ENCODE results near the gene CANX. TPM values are rescaled to one million over a fixed set of nuclear protein-coding genes. Genes with fewer than 3 reads are reported as not detected.

Gene CANX
- total RNA-seq, 1 experiment from 2014 or later = 871 TPM

- Histone ChIP-seq H3K9me3 (no peaks in the 10 kb centered on the region), H3K4me3 (ENCODE audit: low read depth, low read length) (no peak overlapping the region), H3K36me3 (ENCODE audit: control insufficient read depth, insufficient read depth, low read length) (no peaks in the 10 kb centered on the region), H3K4me1 (no peaks in the 10 kb centered on the region), H3K27me3 (replicated peaks; ENCODE audit: control insufficient read depth, insufficient read depth, low read length) (no peaks in the 10 kb centered on the region)
- Mint-ChIP-seq H3K4me1 (ENCODE audit: low read depth, unreplicated experiment) (no peaks in the 10 kb centered on the region), H3K27ac (ENCODE audit: unreplicated experiment) (no peak overlapping the region), H3K4me3 (ENCODE audit: unreplicated experiment) (no peak overlapping the region), H3K27me3 (ENCODE audit: insufficient read depth, unreplicated experiment) (no peaks in the 10 kb centered on the region), H3K36me3 (ENCODE audit: insufficient read depth, unreplicated experiment) (peaks cover 41% of the 10 kb centered on the region), H3K9me3 (ENCODE audit: unreplicated experiment) (no peaks in the 10 kb centered on the region)
- no peak for TF ChIP-seq CTCF (IDR thresholded peaks at IDR 0.05; ENCODE audit: insufficient read depth in 1 of 2, low read depth in 1 of 2, low read length in 1 of 2, severe bottlenecking in 1 of 2, unreplicated experiment in 1 of 2)
- ChIA-PET POLR2A (no interaction called here), CTCF (interaction anchor here (0.6 kb wide), 1 partner anchor 8 kb away, joined by 3 read pairs; no protein-coding TSS in a partner anchor)
- BruUV-seq (replicated peaks) = no TSS peak
- DNase-seq = no peak
- intact Hi-C loops (cut with micrococcal nuclease; ENCODE audit: unreplicated experiment) = no loop called here
Observed at GRCh38 chr5:179746872-179747271, 48.1 kb downstream of the CANX start.

GRCh38 chr5:179747811-179748210, 49.0 kb downstream of the CANX start:
- H3K9me3 Mint-ChIP-seq (ENCODE audit: unreplicated experiment) = no peaks in the 10 kb centered on the region
- no peaks in the 10 kb centered on the region for H3K27me3 Mint-ChIP-seq (ENCODE audit: insufficient read depth, unreplicated experiment)
- Histone ChIP-seq H3K4me3 (ENCODE audit: low read depth, low read length) (no peak overlapping the region), H3K9me3 (no peaks in the 10 kb centered on the region), H3K27me3 (replicated peaks; ENCODE audit: control insufficient read depth, insufficient read depth, low read length) (no peaks in the 10 kb centered on the region), H3K36me3 (ENCODE audit: control insufficient read depth, insufficient read depth, low read length) (no peaks in the 10 kb centered on the region), H3K4me1 (no peaks in the 10 kb centered on the region)
- no peaks in the 10 kb centered on the region for H3K4me1 Mint-ChIP-seq (ENCODE audit: low read depth, unreplicated experiment)
- no peak for DNase-seq
- peaks cover 43% of the 10 kb centered on the region for H3K36me3 Mint-ChIP-seq (ENCODE audit: insufficient read depth, unreplicated experiment)
- intact Hi-C loops (cut with micrococcal nuclease; ENCODE audit: unreplicated experiment) = no loop called here
- BruUV-seq (replicated peaks) = no TSS peak
- ChIA-PET POLR2A (no interaction called here), CTCF (no interaction called here)
- H3K4me3 Mint-ChIP-seq (ENCODE audit: unreplicated experiment) = no peak overlapping the region
- TF ChIP-seq CTCF (IDR thresholded peaks at IDR 0.05; ENCODE audit: insufficient read depth in 1 of 2, low read depth in 1 of 2, low read length in 1 of 2, severe bottlenecking in 1 of 2, unreplicated experiment in 1 of 2) = no peak
- no peak overlapping the region for H3K27ac Mint-ChIP-seq (ENCODE audit: unreplicated experiment)

DNA sequence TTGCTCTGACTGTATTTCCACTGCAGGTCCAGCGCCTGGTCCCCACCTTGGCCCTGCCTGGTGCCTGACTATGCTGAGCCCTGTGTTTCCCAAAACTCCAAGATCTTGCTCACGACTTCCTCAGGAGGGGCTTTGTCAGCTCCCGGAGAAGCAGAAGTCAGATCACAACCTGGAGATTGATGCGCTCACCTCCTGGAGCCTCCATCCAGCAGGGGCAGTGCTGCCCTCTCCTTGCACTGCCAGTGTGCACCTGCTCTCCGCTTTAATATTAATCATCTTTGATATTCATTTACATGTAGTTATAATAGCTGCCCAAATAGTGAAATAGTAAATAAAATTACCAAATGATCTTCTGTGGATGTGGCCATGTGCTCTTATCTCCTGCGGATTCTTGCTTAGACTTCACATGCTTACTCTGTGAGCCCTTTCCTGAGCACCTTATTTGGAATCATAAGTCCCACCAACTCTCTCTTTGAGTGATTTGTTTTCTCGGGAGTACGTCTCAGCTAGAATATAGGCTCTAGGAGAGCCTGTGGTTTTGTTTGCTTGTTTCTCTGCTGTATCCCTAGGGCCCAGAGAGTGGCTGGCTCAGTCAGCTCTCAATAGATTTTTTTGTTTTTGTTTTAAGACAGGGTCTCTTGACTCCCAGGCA, 51.2 kb downstream of the CANX start:
- ChIA-PET CTCF (interaction anchor here (0.7 kb wide), 1 partner anchor 61 kb away, joined by 3 read pairs; no protein-coding TSS in a partner anchor), POLR2A (interaction anchor here (0.6 kb wide), 1 partner anchor 72 kb away, joined by 4 read pairs; no protein-coding TSS in a partner anchor)
- no peak for TF ChIP-seq CTCF (IDR thresholded peaks at IDR 0.05; ENCODE audit: insufficient read depth in 1 of 2, low read depth in 1 of 2, low read length in 1 of 2, severe bottlenecking in 1 of 2, unreplicated experiment in 1 of 2)
- no peaks in the 10 kb centered on the region for H3K27me3 Mint-ChIP-seq (ENCODE audit: insufficient read depth, unreplicated experiment)
- no peaks in the 10 kb centered on the region for H3K9me3 ChIP-seq
- intact Hi-C loops (cut with micrococcal nuclease; ENCODE audit: unreplicated experiment) = no loop called here
- no peaks in the 10 kb centered on the region for H3K27me3 ChIP-seq (replicated peaks; ENCODE audit: control insufficient read depth, insufficient read depth, low read length)
- no TSS peak for BruUV-seq (replicated peaks)
- H3K9me3 Mint-ChIP-seq (ENCODE audit: unreplicated experiment) = no peaks in the 10 kb centered on the region
- H3K36me3 ChIP-seq (ENCODE audit: control insufficient read depth, insufficient read depth, low read length) = no peaks in the 10 kb centered on the region
- H3K27ac Mint-ChIP-seq (ENCODE audit: unreplicated experiment) = no peak overlapping the region
- no peak for DNase-seq
- H3K4me3 Mint-ChIP-seq (ENCODE audit: unreplicated experiment) = no peak overlapping the region
- peaks cover 17% of the 10 kb centered on the region for H3K4me1 Mint-ChIP-seq (ENCODE audit: low read depth, unreplicated experiment)
- H3K4me3 ChIP-seq (ENCODE audit: low read depth, low read length) = no peak overlapping the region
- peaks cover 40% of the 10 kb centered on the region for H3K36me3 Mint-ChIP-seq (ENCODE audit: insufficient read depth, unreplicated experiment)
- peaks cover 14% of the 10 kb centered on the region for H3K4me1 ChIP-seq

Data from Caco-2 (cell line).